Stimulated activated naive CD8-positive, alpha-beta T cell treated with anti-CD3 and anti-CD28 coated beads, Interleukin-15, Interleukin-2, amounts not matched to agents 100 U/mL and 50 U/mL, for 24 hours (primary cell): Measurements from ENCODE around the gene HSD17B13.
"Not testable (repeated sequence)": the region's sequence is repeated elsewhere in the genome, so short reads cannot be mapped to it uniquely, and the experiment has no call there.

Source experiments
- ATAC-seq: fragments of 150-1000 bp; cut with Tn5 transposase; one replicate; pipeline ENCODE4 v1.10.0; 2021
- DNase-seq: peaks from one replicate; pipeline ENCODE4 v3.0.0; 2021

The HSD17B13 gene

DNA sequence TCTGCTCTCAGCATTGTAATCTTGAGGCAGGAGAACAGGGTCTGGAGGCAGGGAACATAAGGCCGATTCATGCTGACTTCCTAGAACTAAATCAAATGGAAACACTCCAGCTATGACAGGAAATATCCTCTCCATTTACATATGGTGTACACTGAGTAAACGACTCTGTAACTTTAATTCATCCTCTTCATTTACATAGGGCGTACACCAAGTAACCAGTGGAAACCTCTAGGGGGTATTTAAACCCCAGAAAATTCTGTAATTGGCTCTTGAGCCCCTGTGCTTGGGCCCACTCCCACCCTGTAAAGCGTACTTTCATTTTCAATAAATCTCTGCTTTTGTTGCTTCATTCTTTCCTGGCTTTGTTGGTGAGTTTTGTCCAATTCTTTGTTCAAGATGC lies 7.7 kb downstream of the HSD17B13 start:
- not testable (repeated sequence) for ATAC-seq, DNase-seq

DNA sequence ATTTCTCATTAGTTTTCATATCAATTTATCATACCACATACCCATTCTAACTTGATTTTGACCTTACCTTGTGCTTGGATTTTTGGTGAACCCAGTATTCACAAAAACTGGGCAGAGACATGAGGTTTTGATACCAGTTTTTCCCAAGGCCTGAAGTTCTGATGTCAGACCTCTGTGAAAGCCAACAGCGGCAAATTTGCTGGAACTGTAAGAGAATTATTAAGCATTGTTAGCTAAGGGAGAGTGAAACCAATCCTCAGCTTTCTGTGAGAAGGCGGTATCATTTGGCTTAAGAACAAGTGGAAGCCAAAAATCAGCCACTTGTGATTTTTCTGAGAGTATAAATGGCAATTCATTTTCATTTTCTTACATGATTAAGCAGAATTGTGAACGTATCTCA lies 8.9 kb downstream of the HSD17B13 start:
- ATAC-seq = no peak
- no peak for DNase-seq

DNA sequence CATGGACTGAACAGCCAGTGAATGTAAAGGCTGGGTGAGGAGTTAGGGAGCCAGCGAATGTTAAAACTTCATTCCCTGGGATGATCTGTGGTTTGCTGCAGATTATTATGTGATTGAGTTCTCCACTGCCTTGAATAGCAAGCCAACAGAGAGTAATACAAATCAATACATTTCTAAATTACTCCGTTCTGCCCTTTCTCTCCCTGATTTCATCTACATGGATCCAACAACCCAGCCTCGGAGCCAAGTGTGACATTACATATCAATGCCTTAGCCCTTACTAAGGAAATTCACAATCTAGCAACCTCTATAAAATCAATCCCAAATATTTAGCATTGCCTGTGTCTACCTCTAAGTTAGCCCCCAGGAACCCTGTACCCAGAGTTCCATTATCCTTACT lies 11.0 kb downstream of the HSD17B13 start:
- ATAC-seq (no peak), DNase-seq (no peak)

DNA sequence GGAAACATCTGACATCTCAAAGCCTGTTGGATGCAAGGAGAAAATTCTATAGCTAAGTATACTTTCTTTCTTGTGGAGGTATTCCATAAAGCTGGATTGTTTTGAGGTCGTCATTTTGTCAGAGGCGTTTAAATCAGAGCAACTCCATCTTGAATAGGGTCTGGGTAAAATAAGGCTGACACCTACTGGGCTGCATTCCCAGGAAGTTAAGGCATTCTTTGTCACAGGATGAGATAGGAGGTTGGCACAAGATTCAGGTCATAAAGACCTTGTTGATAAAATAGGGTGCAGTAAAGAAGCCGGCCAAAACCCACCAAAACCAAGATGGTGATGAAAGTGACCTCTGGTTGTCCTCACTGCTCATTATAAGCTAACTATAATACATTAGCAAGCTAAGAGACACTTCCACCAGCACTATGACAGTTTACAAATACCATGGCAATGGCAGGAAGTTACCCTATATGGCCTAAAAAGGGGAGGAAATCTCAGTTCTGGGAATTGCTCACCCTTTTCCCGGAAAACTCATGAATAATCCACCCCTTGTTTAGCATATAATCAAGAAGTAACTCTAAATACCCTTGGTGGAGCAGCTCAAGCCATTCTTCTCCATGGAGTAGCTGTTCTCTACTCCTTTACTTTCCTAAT lies 11.9 kb downstream of the HSD17B13 start:
- DNase-seq = no peak
- no peak for ATAC-seq

DNA sequence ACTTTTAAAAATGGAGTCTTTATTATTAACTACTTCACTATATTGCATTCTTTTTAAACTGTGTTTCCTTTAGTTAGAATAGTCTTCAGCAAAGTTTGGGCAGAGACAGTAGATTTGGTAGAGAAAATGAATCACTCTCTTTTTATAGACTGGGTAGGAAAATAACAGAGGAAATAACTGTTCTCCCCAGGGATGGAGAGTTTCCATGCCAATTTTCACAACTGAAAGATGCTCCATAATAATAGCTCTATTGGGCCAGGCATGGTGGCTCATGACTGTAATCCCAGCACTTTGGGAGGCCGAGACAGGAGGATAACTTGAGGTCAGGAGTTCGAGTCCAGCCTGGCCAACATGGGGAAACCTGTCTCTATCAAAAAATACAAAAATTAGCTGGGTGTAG lies 13.1 kb downstream of the HSD17B13 start:
- DNase-seq (no peak), ATAC-seq (no peak)

DNA sequence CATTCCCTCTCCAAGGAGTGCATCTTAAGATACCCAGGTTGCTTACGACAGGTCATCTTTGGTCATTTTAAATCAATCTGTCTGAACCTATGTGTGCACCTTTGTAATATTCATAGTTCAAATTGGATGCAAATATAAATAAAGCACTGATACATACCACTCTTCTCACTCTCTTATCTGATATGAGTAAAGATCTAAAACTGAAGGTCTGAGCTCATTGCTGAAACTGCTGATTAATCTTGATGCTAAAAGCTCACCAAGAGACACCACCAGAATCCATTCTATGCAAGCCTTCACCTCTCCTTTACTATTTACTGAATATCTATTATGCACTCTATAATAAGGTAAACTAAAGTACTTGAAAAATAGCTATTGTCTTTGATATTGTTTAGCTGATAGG lies 16.6 kb downstream of the HSD17B13 start:
- no peak for ATAC-seq
- DNase-seq = no peak

DNA sequence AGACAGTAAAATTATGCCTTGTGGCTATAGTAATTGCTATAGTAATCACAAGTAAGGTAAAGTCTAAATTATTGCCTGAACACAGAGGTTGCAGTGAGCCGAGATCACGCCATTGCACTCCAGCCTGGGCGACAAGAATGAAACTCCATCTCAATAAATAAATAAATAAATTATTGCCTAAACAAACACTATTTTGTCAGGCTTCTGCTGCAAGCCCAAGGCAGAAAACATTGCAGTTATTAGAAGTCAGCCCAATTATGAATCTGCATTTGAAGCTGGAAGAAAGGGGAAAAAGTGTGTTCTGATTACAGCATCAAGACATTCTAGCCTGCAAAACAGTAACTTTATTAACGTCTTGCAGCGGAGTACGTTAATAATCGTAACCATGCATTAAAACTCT lies 17.1 kb downstream of the HSD17B13 start:
- DNase-seq = no peak
- ATAC-seq = no peak

DNA sequence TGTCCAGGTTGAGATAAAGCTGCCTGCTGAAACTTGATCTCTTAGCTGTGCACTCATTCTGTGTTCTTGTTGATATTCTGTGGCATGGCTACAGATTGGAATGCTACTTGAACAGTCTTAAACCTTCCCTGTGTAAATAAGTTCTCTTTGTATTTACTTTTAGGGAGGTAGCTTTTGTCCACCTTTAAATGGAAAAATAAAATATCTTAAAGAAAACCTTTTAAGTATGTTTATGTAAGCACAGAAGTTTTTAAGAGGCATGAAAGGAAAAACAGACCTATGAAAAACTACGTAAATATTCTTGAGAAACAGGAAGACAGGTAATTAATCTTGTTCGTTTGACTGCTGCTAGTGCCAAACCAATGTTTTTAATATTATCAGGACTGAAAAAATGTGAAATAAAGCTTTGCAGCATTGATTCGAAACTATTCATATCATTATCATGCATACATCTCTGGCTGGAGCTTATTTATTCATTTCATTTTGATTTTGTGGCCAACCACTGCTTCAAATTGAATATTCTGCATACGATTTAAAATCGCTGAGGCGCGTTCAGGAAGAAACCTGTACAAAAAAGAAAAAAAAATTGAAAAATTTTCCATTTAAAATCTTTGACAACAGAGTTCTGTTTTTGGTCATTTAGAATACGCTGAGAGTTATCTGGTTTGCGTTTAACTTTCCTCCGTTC lies 17.8 kb downstream of the HSD17B13 start:
- DNase-seq (no peak), ATAC-seq (no peak)

DNA sequence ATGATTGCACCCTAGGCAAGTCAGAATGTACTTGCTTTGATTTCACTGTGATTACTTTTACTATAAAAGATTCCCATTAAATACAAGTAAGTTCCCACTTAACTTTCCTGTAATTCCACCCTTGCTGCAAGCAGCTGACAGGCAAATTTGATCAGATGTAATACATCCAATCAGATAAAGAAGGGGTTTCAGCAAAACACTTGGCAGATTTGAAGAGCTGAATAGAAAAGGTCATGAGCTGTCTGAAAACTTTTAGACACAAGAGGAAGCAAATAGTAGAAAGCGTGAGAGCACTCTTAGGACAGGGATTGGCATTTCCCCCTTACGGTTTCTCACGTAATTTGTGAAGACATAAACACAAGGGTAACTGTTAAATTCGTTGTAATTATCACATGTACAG lies 22.8 kb downstream of the HSD17B13 start:
- ATAC-seq = no peak
- no peak for DNase-seq

DNA sequence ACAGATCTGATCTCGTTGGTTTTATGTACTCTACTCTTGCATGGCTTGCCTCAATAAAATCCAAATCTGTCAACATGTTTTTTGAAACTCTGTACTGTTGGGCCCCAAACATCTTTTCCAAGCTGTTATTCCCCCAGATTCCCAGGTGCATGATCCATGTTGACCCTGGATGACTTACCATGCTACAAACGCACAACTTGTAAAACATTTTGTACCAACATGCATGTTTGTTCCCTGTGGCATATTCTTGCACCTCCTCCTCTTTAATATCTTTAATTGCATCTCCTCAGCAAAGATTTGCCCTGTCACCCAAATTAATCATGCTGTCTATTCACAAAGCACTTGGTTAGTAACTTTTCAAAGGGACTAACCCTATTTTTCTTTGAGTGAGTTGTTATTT lies 24.3 kb downstream of the HSD17B13 start:
- no peak for DNase-seq
- ATAC-seq = no peak

DNA sequence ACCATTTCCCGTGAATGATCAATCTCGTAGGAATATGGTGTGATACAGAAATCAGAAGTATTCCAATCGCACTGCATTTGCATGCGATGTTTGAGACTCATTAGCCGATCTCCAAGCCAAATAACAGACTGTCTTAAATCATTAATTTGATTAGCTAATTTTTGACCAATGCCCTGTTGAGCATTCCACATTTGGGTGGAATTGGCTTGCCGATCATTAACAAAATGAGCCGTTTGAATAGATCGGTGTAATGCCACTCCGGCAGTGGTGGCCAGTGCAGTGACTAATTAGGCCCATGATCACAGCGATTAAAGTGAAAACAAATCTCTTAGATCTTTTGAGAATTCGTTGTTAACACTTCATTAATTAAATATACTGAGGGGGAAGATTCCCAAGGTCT lies 27.8 kb downstream of the HSD17B13 start:
- DNase-seq, ATAC-seq: not testable (repeated sequence)

DNA sequence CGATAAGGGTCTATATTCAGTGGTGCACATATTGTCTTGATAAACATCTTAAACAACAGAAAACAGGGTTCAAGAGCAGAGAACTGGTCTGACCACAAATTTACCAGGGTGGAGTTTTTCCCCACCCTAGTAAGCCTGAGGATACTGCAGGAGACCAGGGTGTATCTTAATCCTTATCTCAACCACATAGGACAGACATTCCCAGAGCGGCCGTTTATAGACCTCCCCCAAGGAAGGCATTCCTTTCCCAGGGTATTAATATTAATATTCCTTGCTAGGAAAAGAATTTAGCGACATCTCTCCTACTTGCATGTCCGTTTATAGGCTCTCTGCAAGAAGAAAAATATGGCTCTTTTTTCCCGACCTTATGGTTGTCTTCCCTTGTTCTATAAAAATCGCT lies 28.8 kb downstream of the HSD17B13 start:
- DNase-seq = not testable (repeated sequence)

DNA sequence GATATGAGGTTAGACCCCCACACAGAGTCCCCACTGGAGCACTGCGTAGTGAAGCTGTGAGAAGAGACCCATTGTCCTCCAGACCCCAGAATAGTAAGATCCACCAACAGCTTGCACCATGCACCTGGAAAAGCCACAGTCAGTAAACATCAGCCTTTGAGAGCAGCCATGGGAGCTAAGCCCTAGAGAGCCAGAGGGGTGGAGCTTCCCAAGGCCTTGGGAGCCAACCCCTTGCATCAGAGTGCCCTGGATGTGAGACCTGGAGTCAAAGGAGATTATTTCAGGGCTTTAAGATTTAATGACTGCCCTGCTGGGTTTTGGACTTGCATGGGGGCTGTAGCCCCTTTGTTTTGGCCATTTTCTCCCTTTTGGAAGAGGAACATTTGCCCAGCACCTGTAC lies 35.7 kb downstream of the HSD17B13 start:
- ATAC-seq (no peak), DNase-seq (no peak)

More for the DNA sequence above, 28.8 kb downstream of the HSD17B13 start:
- not testable (repeated sequence) for ATAC-seq

DNA sequence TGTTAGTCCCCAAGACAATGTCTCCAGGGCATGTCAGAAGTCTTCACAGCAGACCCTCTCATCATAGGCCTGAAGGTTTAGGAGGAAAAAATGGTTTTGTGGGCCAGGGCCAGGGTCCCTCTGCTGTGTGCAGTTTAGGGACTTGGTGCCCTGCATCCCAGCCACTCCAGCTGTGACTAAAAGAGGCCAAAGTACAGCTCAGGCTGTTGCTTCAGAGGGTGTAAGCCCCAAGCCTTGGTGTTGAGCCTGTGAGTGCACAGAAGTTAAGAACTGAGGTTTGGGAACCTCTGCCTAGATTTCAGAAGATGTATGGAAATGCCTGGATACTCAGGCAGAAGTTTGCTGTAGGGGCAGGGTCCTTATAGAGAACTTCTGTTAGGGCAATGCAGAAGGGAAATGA lies 38.4 kb downstream of the HSD17B13 start:
- not testable (repeated sequence) for DNase-seq, ATAC-seq

DNA sequence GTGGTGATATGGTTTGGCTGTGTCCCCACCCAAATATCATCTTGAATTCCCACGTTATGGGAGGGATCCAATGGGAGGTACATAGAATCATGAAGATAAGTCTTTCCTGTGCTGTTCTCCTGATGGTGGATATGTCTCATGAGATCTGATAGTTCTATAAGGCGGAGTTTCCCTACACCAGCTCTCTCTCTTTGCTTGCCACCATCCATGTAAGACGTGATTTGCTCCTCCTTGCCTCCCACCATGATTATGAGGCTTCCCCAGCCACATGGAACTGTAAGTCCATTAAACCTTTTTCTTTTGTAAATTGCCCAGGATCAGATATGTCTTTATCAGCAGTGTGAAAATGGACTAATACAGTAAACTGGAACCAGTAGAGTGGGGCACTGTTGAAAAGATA lies 39.5 kb downstream of the HSD17B13 start:
- ATAC-seq = no peak

DNA sequence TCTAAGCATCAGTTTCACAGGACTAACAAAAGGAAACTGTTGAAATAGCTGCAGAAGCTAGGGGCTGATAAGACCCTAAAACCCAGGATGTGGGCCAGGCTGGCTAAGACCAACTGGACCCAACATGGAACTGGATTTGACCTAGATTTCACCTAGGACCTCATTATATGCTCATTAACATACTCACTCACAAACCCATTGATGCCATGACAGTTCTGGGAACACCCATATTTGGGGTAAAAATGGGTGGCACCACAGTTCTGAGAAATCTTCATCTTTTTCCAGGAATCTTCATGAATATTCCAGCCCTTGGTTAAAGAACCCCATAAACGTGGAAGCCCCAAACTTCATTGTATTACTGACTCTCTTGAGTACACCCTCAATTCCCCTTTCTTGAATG lies 41.1 kb downstream of the HSD17B13 start:
- DNase-seq (no peak), ATAC-seq (no peak)

More for the DNA sequence above, 39.5 kb downstream of the HSD17B13 start:
- DNase-seq = no peak

DNA sequence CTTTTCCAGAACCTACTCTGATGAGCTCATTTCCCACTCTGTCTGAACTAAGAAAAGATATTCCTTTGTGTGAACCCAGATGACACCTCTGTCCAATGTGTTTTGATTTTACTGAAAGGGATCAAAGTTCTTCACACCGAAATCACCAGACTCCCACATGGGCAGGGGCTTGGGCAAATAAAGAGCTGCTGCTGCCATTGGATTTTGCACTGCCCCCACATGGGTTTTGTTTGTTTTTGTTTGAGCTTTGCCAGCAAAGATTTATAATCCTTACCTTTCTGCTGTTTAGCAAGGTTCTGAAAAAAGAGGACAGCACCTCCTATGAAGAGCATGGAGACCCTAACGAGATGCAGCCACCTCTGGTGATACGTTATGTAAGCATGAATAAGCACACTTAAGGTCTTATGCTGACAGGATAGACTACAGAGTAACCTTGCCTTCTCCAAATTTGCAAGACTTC lies 44.3 kb downstream of the HSD17B13 start:
- no peak for DNase-seq

DNA sequence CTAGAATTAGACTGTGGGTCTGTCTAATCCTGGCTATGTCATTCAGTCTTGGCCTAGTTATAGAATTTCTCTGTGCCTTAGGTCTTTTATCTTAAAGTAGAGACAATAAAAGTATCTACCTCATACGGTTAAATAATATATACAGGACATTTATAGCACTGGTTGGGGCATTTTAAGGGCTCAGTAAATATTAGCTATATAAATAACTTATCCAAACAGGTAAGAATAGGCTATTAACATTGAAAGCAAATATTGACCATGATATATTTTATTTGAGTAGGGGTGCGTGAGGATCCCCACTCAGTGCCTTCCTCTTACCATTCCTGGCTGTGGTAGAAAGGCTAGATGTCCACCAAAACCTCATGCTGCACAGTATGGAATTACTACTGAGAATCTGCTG lies 47.4 kb downstream of the HSD17B13 start:
- DNase-seq = no peak
- ATAC-seq = no peak

More for the DNA sequence above, 44.3 kb downstream of the HSD17B13 start:
- no peak for ATAC-seq

DNA sequence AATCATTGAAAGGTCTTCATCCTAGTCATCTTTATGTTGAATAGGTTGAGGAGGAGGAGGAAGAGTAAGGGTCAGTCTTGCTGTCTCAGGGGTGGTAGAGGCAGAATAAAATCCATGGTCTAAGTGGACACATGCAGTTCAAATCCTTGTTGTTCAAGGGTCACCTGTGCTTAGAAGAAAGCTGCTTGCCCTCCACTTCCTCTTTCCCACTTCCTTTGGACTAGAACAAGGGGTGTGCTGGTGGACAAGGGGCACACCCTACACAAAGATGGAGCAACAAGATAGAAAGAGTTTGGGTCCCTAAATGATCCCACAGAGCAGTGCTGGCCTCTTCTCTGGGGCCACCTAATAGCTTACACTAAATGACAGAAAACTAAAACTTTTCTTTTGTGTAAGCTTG lies 47.9 kb downstream of the HSD17B13 start:
- ATAC-seq (no peak), DNase-seq (no peak)

DNA sequence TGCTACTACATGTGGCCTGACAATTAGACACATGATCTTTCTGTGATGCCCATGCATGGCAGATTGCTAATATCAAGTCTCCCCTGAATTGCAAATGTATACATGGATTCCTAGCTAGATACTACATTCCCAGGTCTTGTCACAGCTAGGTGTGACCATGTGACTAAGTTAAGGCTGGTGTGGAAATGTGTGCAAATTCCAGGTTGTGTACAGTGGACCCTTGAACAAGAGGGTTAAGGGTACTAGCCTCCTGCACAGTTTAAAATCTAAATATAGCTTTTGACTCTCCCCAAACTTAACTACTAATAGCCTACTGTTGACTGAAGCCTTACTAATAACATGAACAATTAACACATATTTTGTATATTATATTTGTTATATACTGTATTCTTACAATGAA lies 48.4 kb downstream of the HSD17B13 start:
- no peak for DNase-seq
- ATAC-seq = no peak

DNA sequence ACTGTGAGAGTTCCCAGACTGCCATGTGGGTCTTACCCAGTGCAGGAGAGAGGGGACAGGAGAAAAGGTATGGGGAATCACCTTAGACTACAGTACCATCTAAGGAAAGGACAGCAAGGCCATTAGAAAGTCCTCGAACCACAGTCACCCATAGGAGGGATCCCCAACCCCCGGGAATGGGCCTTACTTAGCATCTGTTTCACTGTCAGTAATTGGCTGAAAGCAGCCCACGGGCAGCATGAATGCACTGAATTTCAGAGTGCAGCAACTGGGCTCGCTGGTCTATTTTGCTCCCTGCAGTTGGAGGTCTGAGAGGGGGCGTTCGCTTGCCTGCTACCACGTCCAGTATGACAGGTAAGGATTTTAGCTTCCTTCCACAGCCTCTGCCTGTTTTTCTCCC lies 51.9 kb downstream of the HSD17B13 start:
- ATAC-seq (no peak), DNase-seq (no peak)

DNA sequence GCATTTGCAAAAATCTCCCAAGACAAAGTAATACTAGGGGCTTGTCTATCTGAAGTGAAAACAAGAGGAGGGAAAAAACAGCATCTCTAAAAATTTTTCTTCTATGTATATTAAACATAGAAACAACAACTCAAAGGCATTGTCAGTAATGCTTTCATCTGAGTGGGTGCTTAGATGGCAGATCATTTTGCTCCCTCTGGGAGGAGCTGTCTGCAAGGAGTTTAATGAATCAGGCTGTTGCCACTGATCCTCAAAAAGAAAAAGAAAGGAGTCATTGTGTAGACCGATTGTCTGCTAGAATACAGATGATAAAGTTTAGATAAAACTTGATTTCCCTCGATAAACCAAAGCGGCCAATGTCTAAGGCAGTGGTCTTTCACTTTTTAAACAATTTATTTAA lies 52.5 kb downstream of the HSD17B13 start:
- ATAC-seq = no peak

DNA sequence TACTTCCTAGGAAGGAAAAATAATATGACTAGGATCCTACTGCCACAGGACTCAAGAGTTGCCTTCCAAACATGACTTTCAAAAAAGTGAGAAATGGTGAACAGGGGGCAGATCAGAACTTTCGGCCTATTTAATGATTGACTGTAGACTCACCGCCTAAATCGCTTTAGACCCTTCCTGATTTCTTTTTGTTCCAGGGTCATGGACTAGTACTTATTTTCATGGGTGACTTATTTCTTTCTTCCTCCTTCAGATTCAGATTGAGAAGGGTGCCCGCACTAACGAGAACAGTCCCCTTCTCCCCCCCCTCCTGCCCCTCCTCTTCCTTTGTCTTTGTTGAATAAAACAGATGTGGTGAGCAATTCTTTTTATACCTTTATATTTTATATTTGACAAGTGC lies 54.3 kb downstream of the HSD17B13 start:
- ATAC-seq (no peak), DNase-seq (no peak)

More for the DNA sequence above, 52.5 kb downstream of the HSD17B13 start:
- no peak for DNase-seq

DNA sequence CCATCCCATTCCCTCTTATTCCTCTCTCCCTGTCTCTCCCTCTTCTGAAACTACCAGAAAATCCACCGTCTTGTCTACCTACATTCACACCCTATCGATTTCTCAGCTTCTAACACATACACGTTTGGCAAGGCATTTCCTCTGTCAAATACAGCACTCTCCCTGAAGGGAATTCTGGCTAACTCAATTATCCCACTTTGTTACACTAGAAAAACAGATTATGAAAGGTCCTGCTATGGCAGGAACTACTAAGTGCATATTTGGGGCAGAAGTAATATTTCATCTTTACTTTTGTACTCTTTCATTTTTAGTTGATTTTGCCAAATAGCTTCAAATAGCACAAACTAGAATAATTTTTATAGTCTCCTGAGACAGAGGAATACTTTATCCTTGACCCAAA lies 55.7 kb downstream of the HSD17B13 start:
- no peak for ATAC-seq
- DNase-seq = no peak
